ENCODE data around the gene OR5AU1.

OR5AU1 gene

DNA sequence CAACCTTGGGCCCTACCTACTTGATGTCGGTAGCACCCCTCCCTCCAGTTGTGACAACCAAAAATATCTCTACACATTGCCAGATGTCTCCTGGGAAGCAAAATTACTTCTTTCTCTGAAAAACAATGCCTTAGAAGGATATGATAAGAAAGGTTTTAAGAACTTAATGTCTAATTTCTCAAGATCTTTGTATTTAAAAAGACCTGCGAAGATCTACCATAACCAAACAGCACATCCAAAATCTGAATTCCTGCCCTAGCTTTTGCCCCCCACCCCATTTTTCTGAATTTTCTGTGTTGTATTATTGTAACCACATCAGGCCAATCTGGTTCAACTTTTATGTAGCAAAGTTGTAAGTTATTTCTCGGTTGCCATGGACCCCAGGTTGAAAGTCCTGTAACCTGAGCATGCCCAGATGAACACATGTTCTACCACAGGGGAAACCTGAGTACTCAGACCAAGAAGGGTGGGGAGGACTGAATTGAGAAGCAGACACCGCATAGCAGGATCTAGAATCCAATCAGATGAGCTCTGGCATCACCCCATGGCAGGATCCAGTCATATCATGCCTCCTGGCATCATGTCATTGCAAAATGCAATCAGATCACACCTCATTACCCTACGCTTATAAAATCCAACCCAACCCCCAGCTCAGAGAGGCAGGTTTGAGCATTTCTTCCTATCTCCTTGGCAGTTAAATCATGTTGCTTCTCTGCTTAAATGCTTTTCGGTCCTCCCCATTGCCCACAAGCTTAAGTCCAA lies 46.3 kb downstream of the OR5AU1 start:
- TF ChIP-seq CTCF (IDR thresholded peaks at IDR 0.05; ENCODE audit: low read depth, low read length, missing control alignments), result no peak
- in situ Hi-C loops (cut with HindIII; ENCODE audit: low sequenced_read_pairs), result loop anchor here (5.0 kb wide), 2 partner anchors 47 to 48 kb away; partner anchors contain the start of gene OR5AU1
- H3K4me3 ChIP-seq (ENCODE audit: low read depth, low read length), result no peak overlapping the region
- no peak for DNase-seq (ENCODE audit: low read depth)

- DNase-seq (ENCODE audit: low read depth), result no peak
- in situ Hi-C loops (cut with HindIII; ENCODE audit: low sequenced_read_pairs), result loop anchor here (5.0 kb wide), 2 partner anchors 46 to 49 kb away; partner anchors contain the start of gene OR5AU1
Measured at GRCh38 chr14:21108791-21109190, 47.1 kb downstream of the OR5AU1 start.

DNA sequence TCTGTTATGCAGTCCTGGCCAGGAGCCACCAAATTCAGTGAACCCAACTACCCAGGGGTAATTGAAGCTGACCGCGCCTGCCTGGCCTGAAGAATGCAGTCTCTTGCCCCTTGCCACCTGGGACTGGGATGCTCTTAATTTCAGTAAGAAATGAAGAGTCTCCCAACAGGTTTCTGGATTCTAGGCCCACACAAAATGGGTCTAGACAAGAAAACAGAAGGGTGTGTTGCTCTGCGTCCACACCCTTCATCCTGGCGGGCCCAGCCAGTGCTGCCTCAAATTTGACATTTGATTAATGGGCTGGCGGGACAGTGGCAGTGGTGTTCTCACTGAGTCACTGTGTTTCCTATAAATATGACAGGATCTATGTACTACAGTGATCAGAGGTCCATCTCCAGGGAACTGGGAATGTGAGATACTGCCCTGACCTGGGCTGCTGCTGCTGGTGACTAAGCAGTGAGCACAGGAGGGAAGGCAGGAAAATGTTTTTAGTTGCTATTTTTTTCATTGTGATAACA lies 48.5 kb downstream of the OR5AU1 start:
- no peak overlapping the region for H3K4me3 ChIP-seq (ENCODE audit: low read depth, low read length)
- TF ChIP-seq CTCF (IDR thresholded peaks at IDR 0.05; ENCODE audit: low read depth, low read length, missing control alignments), result no peak
- in situ Hi-C loops (cut with HindIII; ENCODE audit: low sequenced_read_pairs), result loop anchor here (5.0 kb wide), 2 partner anchors 45 to 50 kb away; partner anchors contain the start of gene OR5AU1
- no peak for DNase-seq (ENCODE audit: low read depth)

More at GRCh38 chr14:21108791-21109190, 47.1 kb downstream of the OR5AU1 start:
- no peak overlapping the region for H3K4me3 ChIP-seq (ENCODE audit: low read depth, low read length)
- no peak for TF ChIP-seq CTCF (IDR thresholded peaks at IDR 0.05; ENCODE audit: low read depth, low read length, missing control alignments)

DNA sequence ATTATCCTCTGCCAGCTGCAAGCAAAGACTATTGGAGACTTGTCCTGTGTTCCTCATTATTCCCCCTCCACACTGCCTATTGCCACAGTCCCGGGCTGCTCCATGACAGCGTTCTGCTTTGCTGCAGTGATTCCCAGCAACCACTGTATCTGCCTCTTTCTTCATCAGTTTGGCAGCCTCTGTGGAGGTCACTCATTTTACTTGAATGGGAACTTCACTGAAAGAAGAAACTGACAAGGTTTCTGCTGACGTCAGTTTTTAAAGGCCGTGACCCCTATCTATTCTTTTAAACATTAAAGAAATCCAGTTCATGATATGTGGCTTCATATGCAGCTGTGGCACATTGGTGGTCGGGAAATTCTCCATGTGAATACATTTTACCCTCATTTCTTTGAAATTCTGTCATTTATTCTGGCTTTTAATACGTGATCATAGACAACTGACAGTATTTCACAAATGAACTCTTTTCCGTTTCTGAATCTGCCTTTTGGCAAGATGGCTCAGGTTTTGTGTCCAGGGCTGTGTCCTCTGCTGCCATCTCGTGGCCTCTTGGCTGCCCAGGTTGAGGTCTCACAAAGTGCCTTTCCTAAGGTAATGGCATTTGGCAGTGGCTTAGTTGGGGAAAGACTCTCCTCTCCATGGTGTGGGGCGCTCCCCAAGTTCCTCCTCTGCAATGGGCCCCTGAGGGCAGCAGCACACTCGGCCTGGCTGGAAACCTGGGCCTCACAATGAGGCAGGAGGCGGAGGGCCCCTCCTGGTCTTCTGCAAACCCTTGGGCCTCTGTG lies 49.2 kb downstream of the OR5AU1 start:
- TF ChIP-seq CTCF (IDR thresholded peaks at IDR 0.05; ENCODE audit: low read depth, low read length, missing control alignments), result peak; percentile 98
- H3K4me3 ChIP-seq (ENCODE audit: low read depth, low read length), result no peak overlapping the region
- DNase-seq (ENCODE audit: low read depth), result peak; percentile 59
- in situ Hi-C loops (cut with HindIII; ENCODE audit: low sequenced_read_pairs), result loop anchor here (5.0 kb wide), 2 partner anchors 44 to 51 kb away; partner anchors contain the start of gene OR5AU1

DNA sequence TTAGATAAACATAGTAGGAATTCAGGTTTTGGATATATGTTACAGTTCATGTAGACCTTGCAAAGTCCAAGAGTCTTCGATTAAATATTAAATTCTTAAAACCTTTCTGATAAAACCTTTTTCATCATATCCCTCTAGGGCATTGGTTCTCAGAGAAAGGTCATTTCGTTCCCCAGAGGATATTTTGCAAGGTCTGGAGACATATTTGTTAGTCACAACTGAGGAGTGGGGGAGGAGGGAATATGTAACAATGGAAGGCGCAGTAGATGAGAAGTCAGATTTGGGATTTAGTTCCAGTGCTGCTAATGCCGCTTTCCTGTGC lies 49.7 kb downstream of the OR5AU1 start:
- no peak for TF ChIP-seq CTCF (IDR thresholded peaks at IDR 0.05; ENCODE audit: low read depth, low read length, missing control alignments)
- H3K4me3 ChIP-seq (ENCODE audit: low read depth, low read length), result no peak overlapping the region
- in situ Hi-C loops (cut with HindIII; ENCODE audit: low sequenced_read_pairs), result loop anchor here (5.0 kb wide), 2 partner anchors 44 to 51 kb away; partner anchors contain the start of gene OR5AU1
- DNase-seq (ENCODE audit: low read depth), result no peak

DNA sequence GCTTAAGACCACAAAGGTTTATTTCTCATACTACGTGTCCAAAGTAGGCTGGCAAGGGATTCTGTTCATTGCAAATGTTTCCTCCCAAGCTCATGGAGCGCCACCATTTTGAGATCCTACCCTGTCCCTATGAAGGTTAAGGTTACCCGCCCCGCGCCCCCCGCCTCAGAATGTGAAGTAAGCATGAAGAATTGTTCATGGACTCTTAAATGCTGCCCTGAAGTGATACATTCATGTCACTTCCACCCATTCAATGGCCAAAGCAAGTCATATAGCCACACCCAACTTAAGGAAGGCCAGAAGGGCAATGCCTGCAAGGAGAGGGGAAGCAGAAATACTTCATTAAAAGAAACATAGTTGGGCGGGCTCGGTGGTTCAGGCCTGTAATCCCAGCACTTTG lies 50.8 kb downstream of the OR5AU1 start:
- DNase-seq (ENCODE audit: low read depth), result no peak
- in situ Hi-C loops (cut with HindIII; ENCODE audit: low sequenced_read_pairs), result loop anchor here (5.0 kb wide), 2 partner anchors 43 to 52 kb away; partner anchors contain the start of gene OR5AU1

More for the DNA sequence above, 50.8 kb downstream of the OR5AU1 start:
- no peak for TF ChIP-seq CTCF (IDR thresholded peaks at IDR 0.05; ENCODE audit: low read depth, low read length, missing control alignments)
- no peak overlapping the region for H3K4me3 ChIP-seq (ENCODE audit: low read depth, low read length)
